SK-N-SH (cell line): ENCODE data around the gene MSMP. TPM values are rescaled to one million over a fixed set of nuclear protein-coding genes. Genes with fewer than 3 reads are reported as not detected.

Experiments
- CHD2 ChIP-seq: fragments of 150-350 bp; IDR thresholded peaks from 2 replicates; pipeline ENCODE4 v1.6.1; 2018; ENCODE audit warnings: low read length; ENCODE audit not compliant: partially characterized antibody
- ELF1 ChIP-seq: IDR thresholded peaks from 2 replicates; pipeline ENCODE4 v1.4.0; 2012
- EP300 ChIP-seq, 2 experiments: IDR thresholded peaks; 2 replicates each; pipeline versions ENCODE4 v1.4.0 to v1.6.1; 2012; ENCODE audit warnings: borderline replicate concordance in 1 of 2, low read depth in 1 of 2, low read length in 1 of 2
- FOSL2 ChIP-seq: IDR thresholded peaks from 2 replicates; pipeline ENCODE4 v1.4.0; 2012; ENCODE audit warnings: low read depth, mild to moderate bottlenecking, moderate library complexity, borderline replicate concordance
- GABPA ChIP-seq: IDR thresholded peaks from 2 replicates; pipeline ENCODE4 v1.4.0; 2012; ENCODE audit warnings: low read depth, mild to moderate bottlenecking
- GATA2 ChIP-seq: sonication (generic); formaldehyde crosslinking; IDR thresholded peaks from 2 replicates; pipeline ENCODE4 v1.5.0; 2020; ENCODE audit warnings: mild to moderate bottlenecking, missing genetic modification reagents
- JUND ChIP-seq: IDR thresholded peaks from 2 replicates; pipeline ENCODE4 v1.4.0; 2012
- POLR2AphosphoS5 ChIP-seq: IDR thresholded peaks from 2 replicates; pipeline ENCODE4 v1.6.1; 2012; ENCODE audit warnings: low read depth, low read length
- RCOR1 ChIP-seq: fragments of 150-350 bp; IDR thresholded peaks from 2 replicates; pipeline ENCODE4 v1.6.1; 2017; ENCODE audit warnings: antibody characterized with exemption, low read length
- REST ChIP-seq: IDR thresholded peaks from 2 replicates; pipeline ENCODE4 v1.6.1; 2012; ENCODE audit warnings: mild to moderate bottlenecking, low read depth, low read length, moderate library complexity
- RFX5 ChIP-seq: IDR thresholded peaks from 2 replicates; pipeline ENCODE4 v1.6.1; 2012; ENCODE audit warnings: mild to moderate bottlenecking, improper control_type of control experiment, low read length
- RXRA ChIP-seq: IDR thresholded peaks from 2 replicates; pipeline ENCODE4 v1.4.0; 2012; ENCODE audit warnings: low read depth, mild to moderate bottlenecking, borderline replicate concordance
- TEAD4 ChIP-seq: IDR thresholded peaks from 2 replicates; pipeline ENCODE4 v1.4.0; 2012; ENCODE audit warnings: mild to moderate bottlenecking, borderline replicate concordance; ENCODE audit not compliant: insufficient read depth
- polyA plus RNA-seq, 3 experiments: library from polyadenylated mRNA; depleted of rRNA; stranded (reverse); fragments of >200 nt; gene quantifications; 2 replicates each; pipeline ENCODE4 v1.2.3, GENCODE V29; 2012
- TF ChIP-seq, protein P1 (sequence below): IDR thresholded peaks from 2 replicates; pipeline ENCODE4 v1.4.0; 2012; ENCODE audit warnings: low read depth, borderline replicate concordance
- TF ChIP-seq, protein P2 (sequence below): IDR thresholded peaks from 2 replicates; pipeline ENCODE4 v1.4.0; 2012; ENCODE audit warnings: low read depth, borderline replicate concordance

The MSMP gene
- polyA plus RNA-seq, 1 of the 3 experiments (the other 2 are of a cell fraction): 1.2 TPM

DNA sequence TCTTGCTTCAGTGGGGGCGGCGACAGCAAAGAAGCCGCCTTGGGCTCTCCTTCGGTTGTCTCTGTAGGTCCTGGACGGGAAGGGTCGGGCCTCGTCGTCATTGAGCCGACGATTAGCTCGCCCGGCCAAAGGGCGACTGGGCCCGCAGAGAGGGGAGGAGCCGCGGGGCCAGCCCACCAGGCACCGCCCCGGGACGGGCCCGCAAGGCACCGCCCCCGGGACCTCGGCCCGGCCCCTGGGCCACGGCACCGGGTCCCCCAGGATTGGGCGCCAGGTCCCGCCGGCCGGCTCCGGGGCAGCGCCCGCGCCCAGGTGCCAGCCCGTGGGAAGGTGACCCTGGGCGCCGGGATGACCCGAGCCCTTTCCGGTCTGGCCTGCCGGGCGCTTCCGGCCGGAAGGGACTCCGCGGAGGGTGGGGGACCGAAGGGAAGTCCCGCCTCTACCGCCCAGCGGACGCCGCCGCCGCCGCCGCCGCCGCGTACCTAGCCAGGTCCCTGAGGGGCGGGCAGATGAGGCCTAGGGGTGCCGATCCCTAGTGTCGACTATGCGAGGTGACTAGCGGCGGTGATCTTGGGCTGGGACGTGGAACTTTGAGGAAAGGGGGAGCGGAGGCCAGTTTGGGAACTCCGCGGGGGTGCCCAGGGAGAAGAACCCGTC lies 5.1 kb downstream of the MSMP start, which contains the start of the genes GBA2 and RGP1 (continued):
- TF ChIP-seq, protein P1, sequence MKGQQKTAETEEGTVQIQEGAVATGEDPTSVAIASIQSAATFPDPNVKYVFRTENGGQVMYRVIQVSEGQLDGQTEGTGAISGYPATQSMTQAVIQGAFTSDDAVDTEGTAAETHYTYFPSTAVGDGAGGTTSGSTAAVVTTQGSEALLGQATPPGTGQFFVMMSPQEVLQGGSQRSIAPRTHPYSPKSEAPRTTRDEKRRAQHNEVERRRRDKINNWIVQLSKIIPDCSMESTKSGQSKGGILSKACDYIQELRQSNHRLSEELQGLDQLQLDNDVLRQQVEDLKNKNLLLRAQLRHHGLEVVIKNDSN: no peak
- TF ChIP-seq GATA2 (CRISPR knock-in tag) (no peak), TEAD4 (no peak), RFX5 (no peak), FOSL2 (no peak), RXRA (no peak), POLR2AphosphoS5 (peak; percentile 76), GABPA (peak; percentile 90), RCOR1 (no peak), CHD2 (peak; percentile 18), REST (no peak), JUND (no peak), EP300 (IDR thresholded peaks at IDR 0.05; ENCODE audit: borderline replicate concordance in 1 of 2, low read depth in 1 of 2, low read length in 1 of 2) (peak in 1 of 2 experiments; percentile 54; a peak in 1 of 4 replicates), ELF1 (peak; percentile 52)
- TF ChIP-seq, protein P2, sequence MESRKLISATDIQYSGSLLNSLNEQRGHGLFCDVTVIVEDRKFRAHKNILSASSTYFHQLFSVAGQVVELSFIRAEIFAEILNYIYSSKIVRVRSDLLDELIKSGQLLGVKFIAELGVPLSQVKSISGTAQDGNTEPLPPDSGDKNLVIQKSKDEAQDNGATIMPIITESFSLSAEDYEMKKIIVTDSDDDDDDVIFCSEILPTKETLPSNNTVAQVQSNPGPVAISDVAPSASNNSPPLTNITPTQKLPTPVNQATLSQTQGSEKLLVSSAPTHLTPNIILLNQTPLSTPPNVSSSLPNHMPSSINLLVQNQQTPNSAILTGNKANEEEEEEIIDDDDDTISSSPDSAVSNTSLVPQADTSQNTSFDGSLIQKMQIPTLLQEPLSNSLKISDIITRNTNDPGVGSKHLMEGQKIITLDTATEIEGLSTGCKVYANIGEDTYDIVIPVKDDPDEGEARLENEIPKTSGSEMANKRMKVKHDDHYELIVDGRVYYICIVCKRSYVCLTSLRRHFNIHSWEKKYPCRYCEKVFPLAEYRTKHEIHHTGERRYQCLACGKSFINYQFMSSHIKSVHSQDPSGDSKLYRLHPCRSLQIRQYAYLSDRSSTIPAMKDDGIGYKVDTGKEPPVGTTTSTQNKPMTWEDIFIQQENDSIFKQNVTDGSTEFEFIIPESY: no peak
